ENCODE measurements around the gene CCDC38. TPM values are rescaled to one million over a fixed set of nuclear protein-coding genes. Genes with fewer than 3 reads are reported as not detected.

CCDC38 gene
- total and polyA plus RNA-seq, 9 of the 15 experiments (the other 6 are each of a cell fraction or from before 2014, with no cell fraction given), result not detected

GRCh38 chr12:95882080-95882479 lies 60.3 kb downstream of the CCDC38 start (continued):
- TF ChIP-seq EHMT2 (IDR thresholded peaks at IDR 0.05) (no peak), MEF2D (tag; conservative IDR thresholded peaks at IDR 0.05; ENCODE audit: low read depth) (peak; percentile 83), ZFX (CRISPR knock-in tag; IDR thresholded peaks at IDR 0.05) (no peak), BCOR (IDR thresholded peaks at IDR 0.05) (no peak)

GRCh38 chr12:95881331-95881955 lies 61.0 kb downstream of the CCDC38 start:
- in situ Hi-C loops (cut with MboI) (no loop called here), intact Hi-C loops (cut with micrococcal nuclease) (no loop called here)
- 33% methylated on average over 3 of the region's 3 CpGs for whole genome bisulfite sequencing (ENCODE audit: insufficient coverage, low coverage, missing lambda C conversion rate)
- CTCF ChIA-PET (ENCODE audit: low intra/inter-chr PET ratio), result no interaction called here
- Histone ChIP-seq H3K27me3 (ENCODE audit: control insufficient read depth in 2 of 2, insufficient read depth in 2 of 2, low read length in 2 of 2) (peaks cover 0 to 6% of the 10 kb centered on the region in 2 experiments; a peak in 2 of 5 replicates), H3K4me1 (replicated peaks in 1 of 2; ENCODE audit: control insufficient read depth in 2 of 2, insufficient read depth in 2 of 2, low read length in 2 of 2) (peaks cover 0 to 6% of the 10 kb centered on the region in 2 experiments; a peak in 2 of 5 replicates), H3K4me2 (ENCODE audit: insufficient read depth, low read length) (no peak overlapping the region), H3K9me3 (replicated peaks; ENCODE audit: control insufficient read depth, insufficient read depth, low read depth, low read length) (no peaks in the 10 kb centered on the region), H3K79me2 (ENCODE audit: control insufficient read depth, insufficient read depth, low read length) (no peaks in the 10 kb centered on the region), H3K27ac (ENCODE audit: extremely low read depth, low read depth, low read length) (no peak overlapping the region), H3K36me3 (ENCODE audit: control insufficient read depth, insufficient read depth, low read length) (no peaks in the 10 kb centered on the region), H3K9me1 (ENCODE audit: control insufficient read depth, insufficient read depth, low read length) (no peaks in the 10 kb centered on the region), H2AFZ (ENCODE audit: low read depth, low read length) (no peak overlapping the region), H3K9ac (ENCODE audit: insufficient read depth in 1 of 2, low read depth in 2 of 2, low read length in 2 of 2) (no peak overlapping the region), H4K20me1 (replicated peaks; ENCODE audit: control insufficient read depth, insufficient read depth, low read length) (no peaks in the 10 kb centered on the region), H3K4me3 (no peak overlapping the region)
- FAIRE-seq, result no peak
- no peak for ATAC-seq
- no TSS peak for BruUV-seq (replicated peaks)
- POLR2A ChIA-PET, result no interaction called here
- DNase-seq (ENCODE audit: extremely low read depth in 1 of 4, low spot score in 3 of 4), result no peak
- no peak for TF ChIP-seq BACH1 (tag; IDR thresholded peaks at IDR 0.05)
- TF ChIP-seq ZNF316 (IDR thresholded peaks at IDR 0.05), result no peak
- no peak for TF ChIP-seq ZNF318 (IDR thresholded peaks at IDR 0.05; ENCODE audit: borderline replicate concordance in 1 of 2, low read depth in 1 of 2)
- TF ChIP-seq PRPF4 (IDR thresholded peaks at IDR 0.05; ENCODE audit: insufficient read depth, low read depth, low read length, poor library complexity, severe bottlenecking), result no peak
- no peak for TF ChIP-seq MLX (CRISPR knock-in tag; conservative IDR thresholded peaks at IDR 0.05)
- no peak for TF ChIP-seq ZNF395 (CRISPR knock-in tag; IDR thresholded peaks at IDR 0.05)
